Neural cell (in vitro differentiated cells): Measurements from ENCODE around the gene MDP1. TPM values are rescaled to one million over a fixed set of nuclear protein-coding genes. Genes with fewer than 3 reads are reported as not detected.

Source experiments
- H2AFZ ChIP-seq: fragments of 200-600, 300-800 bp; sonication (generic), shearing (Covaris generic); 2 replicates; pipeline ENCODE4 v1.6.0; 2014; ENCODE audit warnings: low read depth, mild to moderate bottlenecking, antibody characterized with exemption, low read length, moderate library complexity
- H3F3A ChIP-seq: fragments of 200-600 bp; shearing (Covaris generic); 2 replicates; pipeline ENCODE4 v1.6.1; 2016; ENCODE audit warnings: mild to moderate bottlenecking, moderate library complexity, mixed read lengths, antibody characterized with exemption, low read length; ENCODE audit not compliant: insufficient read depth, poor library complexity, severe bottlenecking
- H3K27ac ChIP-seq: fragments of 200-600, 300-800 bp; sonication (generic), shearing (Covaris generic); 2 replicates; pipeline ENCODE4 v1.5.1; 2014; ENCODE audit warnings: mild to moderate bottlenecking, low read length, moderate library complexity
- H3K27me3 ChIP-seq: fragments of 300-800, 200-600 bp; sonication (generic), shearing (Covaris generic); 2 replicates; pipeline ENCODE4 v1.6.0; 2014; ENCODE audit warnings: mild to moderate bottlenecking, low read depth, low read length, moderate library complexity; ENCODE audit not compliant: insufficient read depth
- H3K36me3 ChIP-seq: fragments of 300-800, 200-600 bp; sonication (generic), shearing (Covaris generic); 2 replicates; pipeline ENCODE4 v1.5.1; 2014; ENCODE audit warnings: mild to moderate bottlenecking, antibody characterized with exemption, low read length, moderate library complexity; ENCODE audit not compliant: insufficient read depth
- H3K4me2 ChIP-seq: fragments of 300-800, 200-600 bp; sonication (generic), shearing (Covaris generic); 2 replicates; pipeline ENCODE4 v1.6.0; 2014; ENCODE audit warnings: mild to moderate bottlenecking, low read length
- H3K4me3 ChIP-seq: fragments of 300-800, 200-600 bp; sonication (generic), shearing (Covaris generic); 2 replicates; pipeline ENCODE4 v1.5.1; 2014; ENCODE audit warnings: mild to moderate bottlenecking, low read length, moderate library complexity
- H3K79me2 ChIP-seq: fragments of 200-600 bp; shearing (Covaris generic); replicated peaks from 2 replicates; pipeline ENCODE4 v1.6.0; 2014; ENCODE audit warnings: mild to moderate bottlenecking, low read length, moderate library complexity; ENCODE audit not compliant: insufficient read depth
- H3K9ac ChIP-seq: fragments of 300-800, 200-600 bp; sonication (generic), shearing (Covaris generic); 2 replicates; pipeline ENCODE4 v1.6.1; 2016; ENCODE audit warnings: mild to moderate bottlenecking, low read length, mixed read lengths
- H3K9me2 ChIP-seq: fragments of 200-600 bp; shearing (Covaris generic); 2 replicates; pipeline ENCODE4 v1.6.1; 2016; ENCODE audit warnings: mild to moderate bottlenecking, low read length, mixed read lengths; ENCODE audit not compliant: insufficient read depth
- H3K9me3 ChIP-seq: fragments of 200-600, 300-800 bp; sonication (generic), shearing (Covaris generic); 2 replicates; pipeline ENCODE4 v1.6.1; 2016; ENCODE audit warnings: mild to moderate bottlenecking, mixed run types, low read length, moderate library complexity, mixed read lengths
- H4K20me1 ChIP-seq: fragments of 200-600 bp; shearing (Covaris generic); 2 replicates; pipeline ENCODE4 v1.6.1; 2016; ENCODE audit warnings: mild to moderate bottlenecking, mixed run types; ENCODE audit not compliant: insufficient read depth
- CTCF ChIP-seq: fragments of 450-650 bp; IDR thresholded peaks from 2 replicates; pipeline ENCODE4 v1.5.1; 2014; ENCODE audit warnings: antibody characterized with exemption, mild to moderate bottlenecking, moderate library complexity; ENCODE audit not compliant: poor library complexity, severe bottlenecking
- EP300 ChIP-seq: fragments of 450-650 bp; conservative IDR thresholded peaks from 2 replicates; pipeline ENCODE4 v1.6.1; 2014; ENCODE audit warnings: antibody characterized with exemption, mild to moderate bottlenecking, moderate library complexity; ENCODE audit not compliant: poor library complexity, severe bottlenecking
- EZH2 ChIP-seq: fragments of 200-600, 300-800 bp; shearing (Covaris generic), sonication (generic); IDR thresholded peaks from 2 replicates; pipeline ENCODE4 v1.6.1; 2014; ENCODE audit warnings: antibody characterized with exemption, low read length, borderline replicate concordance, mild to moderate bottlenecking; ENCODE audit not compliant: insufficient read depth, poor library complexity, severe bottlenecking
- MXI1 ChIP-seq: fragments of 450-650 bp; conservative IDR thresholded peaks from 2 replicates; pipeline ENCODE4 v1.6.1; 2014; ENCODE audit warnings: antibody characterized with exemption, mild to moderate bottlenecking; ENCODE audit not compliant: poor library complexity, severe bottlenecking
- POLR2AphosphoS5 ChIP-seq: IDR thresholded peaks from 2 replicates; pipeline ENCODE4 v1.6.1; 2012
- RAD21 ChIP-seq: fragments of 450-650 bp; conservative IDR thresholded peaks from 2 replicates; pipeline ENCODE4 v1.6.1; 2014; ENCODE audit warnings: antibody characterized with exemption, mild to moderate bottlenecking, moderate library complexity
- REST ChIP-seq: IDR thresholded peaks from 2 replicates; pipeline ENCODE4 v1.6.1; 2012; ENCODE audit warnings: borderline replicate concordance
- SMC3 ChIP-seq: fragments of 450-650 bp; conservative IDR thresholded peaks from 2 replicates; pipeline ENCODE4 v1.6.1; 2014; ENCODE audit warnings: antibody characterized with exemption, mild to moderate bottlenecking, moderate library complexity; ENCODE audit not compliant: poor library complexity
- TAF1 ChIP-seq: IDR thresholded peaks from 2 replicates; pipeline ENCODE4 v1.6.1; 2012; ENCODE audit warnings: low read depth
- polyA plus RNA-seq: library from polyadenylated mRNA; depleted of rRNA; stranded (reverse); fragments of >200 nt; gene quantifications from 2 replicates; pipeline ENCODE4 v1.2.3, GENCODE V29; 2014
- small RNA-seq, 3 experiments: library from RNA; depleted of rRNA; stranded (forward); fragments of <200 nt; gene quantifications; one replicate each; pipeline ENCODE3, GENCODE V24; 2012

Gene MDP1
- polyA plus RNA-seq, 1 donor from 2014 or later, result 94.2 TPM

GRCh38 chr14:24165785-24166184 lies 50.1 kb downstream of the MDP1 start:
- Histone ChIP-seq H3K9me2 (no peaks in the 10 kb centered on the region), H3K27me3 (no peaks in the 10 kb centered on the region), H3F3A (no peaks in the 10 kb centered on the region), H3K27ac (no peak overlapping the region), H3K9me3 (no peaks in the 10 kb centered on the region), H2AFZ (no peak overlapping the region), H3K36me3 (no peaks in the 10 kb centered on the region), H3K4me2 (no peak overlapping the region), H3K4me3 (no peak overlapping the region), H3K9ac (no peak overlapping the region), H4K20me1 (no peaks in the 10 kb centered on the region), H3K79me2 (no peaks in the 10 kb centered on the region)
- TF ChIP-seq POLR2AphosphoS5, result no peak
- TF ChIP-seq TAF1, result no peak
- TF ChIP-seq RAD21, result no peak
- TF ChIP-seq CTCF, result no peak
- TF ChIP-seq MXI1, result no peak
- no peak for TF ChIP-seq REST
- TF ChIP-seq EP300, result no peak
- no peak for TF ChIP-seq EZH2
- TF ChIP-seq SMC3, result no peak

- no peaks in the 10 kb centered on the region for H3K36me3 ChIP-seq
- H3F3A ChIP-seq, result no peaks in the 10 kb centered on the region
- no peaks in the 10 kb centered on the region for H3K9me2 ChIP-seq
- H3K9me3 ChIP-seq, result no peaks in the 10 kb centered on the region
- H2AFZ ChIP-seq, result no peak overlapping the region
- no peaks in the 10 kb centered on the region for H4K20me1 ChIP-seq
- H3K9ac ChIP-seq, result no peak overlapping the region
- no peak overlapping the region for H3K27ac ChIP-seq
- no peak overlapping the region for H3K4me3 ChIP-seq
- H3K79me2 ChIP-seq, result no peaks in the 10 kb centered on the region
- no peak overlapping the region for H3K4me2 ChIP-seq
- TF ChIP-seq MXI1, result no peak
- no peak for TF ChIP-seq POLR2AphosphoS5
- TF ChIP-seq REST, result no peak
- H3K27me3 ChIP-seq, result no peaks in the 10 kb centered on the region
Observed at GRCh38 chr14:24164518-24164991, 51.3 kb downstream of the MDP1 start.

Small RNAs within 50 kb of the gene (small RNA-seq; reads per million reads assigned to genes)
- gene AL136295.4 (0 reads per million in 3 experiments), gene CHMP4A (0 reads per million in 3 experiments), gene IPO4 (0 to 0.03 (median 0) reads per million in 3 experiments), gene IRF9 (0 reads per million in 3 experiments), gene MDP1 (0 to 0.77 (median 0) reads per million in 3 experiments)

Other genes starting within 250 kb of the MDP1 start
- gene DHRS4L2, start 227.1 kb downstream of the MDP1 start, polyA plus RNA-seq, result 1.9 and 3.0 TPM in 2 replicates
- gene CARMIL3, start 164.1 kb downstream of the MDP1 start, polyA plus RNA-seq, result 43.6 and 49.3 TPM in 2 replicates
- 2.3 and 4.1 TPM in 2 replicates for gene CPNE6, start 144.5 kb downstream of the MDP1 start, polyA plus RNA-seq
- 0.20 and 1.2 TPM in 2 replicates for gene PCK2, start 121.8 kb downstream of the MDP1 start, polyA plus RNA-seq
- gene DCAF11, start 101.3 kb downstream of the MDP1 start, polyA plus RNA-seq, result 74.5 and 106 TPM in 2 replicates
- 9.5 TPM in 2 replicates for gene NRL, start 101.1 kb downstream of the MDP1 start, polyA plus RNA-seq
- 0.62 and 0.88 TPM in 2 replicates for gene FITM1, start 85.4 kb downstream of the MDP1 start, polyA plus RNA-seq
- 39.5 and 55.8 TPM in 2 replicates for gene PSME1, start 79.9 kb downstream of the MDP1 start, polyA plus RNA-seq
- gene EMC9, start 74.5 kb downstream of the MDP1 start, polyA plus RNA-seq, result 45.1 and 54.6 TPM in 2 replicates
- 69.1 and 73.3 TPM in 2 replicates for gene PSME2, start 69.5 kb downstream of the MDP1 start, polyA plus RNA-seq
- 69.6 and 98.7 TPM in 2 replicates for gene RNF31, start 68.6 kb downstream of the MDP1 start, polyA plus RNA-seq
- 5.9 and 19.6 TPM in 2 replicates for gene IRF9, start 54.8 kb downstream of the MDP1 start, polyA plus RNA-seq
- 18.5 and 22.8 TPM in 2 replicates for gene REC8, start 44.0 kb downstream of the MDP1 start, polyA plus RNA-seq
- gene IPO4, start 27.2 kb downstream of the MDP1 start, polyA plus RNA-seq, result 9.2 and 13.4 TPM in 2 replicates
- gene TM9SF1, start 20.6 kb downstream of the MDP1 start, polyA plus RNA-seq, result 25.1 and 34.2 TPM in 2 replicates
- 0.17 TPM in 1 of 2 replicates, not detected in the other for gene TSSK4, start 10.4 kb downstream of the MDP1 start, polyA plus RNA-seq
- gene CHMP4A, start 2.6 kb downstream of the MDP1 start, polyA plus RNA-seq, result 55.3 and 67.6 TPM in 2 replicates
- gene NEDD8, start 16.3 kb upstream of the MDP1 start, polyA plus RNA-seq, result 406 and 431 TPM in 2 replicates
- 132 and 403 TPM in 2 replicates for gene GMPR2, start 16.9 kb upstream of the MDP1 start, polyA plus RNA-seq
- gene TINF2, start 26.6 kb upstream of the MDP1 start, polyA plus RNA-seq, result 103 and 120 TPM in 2 replicates
- 3.6 and 7.5 TPM in 2 replicates for gene TGM1, start 47.1 kb upstream of the MDP1 start, polyA plus RNA-seq
- 28.8 and 33.2 TPM in 2 replicates for gene RABGGTA, start 55.5 kb upstream of the MDP1 start, polyA plus RNA-seq
- 5.5 and 6.9 TPM in 2 replicates for gene DHRS1, start 83.7 kb upstream of the MDP1 start, polyA plus RNA-seq
- 13.0 and 19.5 TPM in 2 replicates for gene NOP9, start 83.8 kb upstream of the MDP1 start, polyA plus RNA-seq
- not detected in 2 replicates for gene CIDEB, start 91.9 kb upstream of the MDP1 start, polyA plus RNA-seq
- 3.4 and 5.0 TPM in 2 replicates for gene LTB4R2, start 94.1 kb upstream of the MDP1 start, polyA plus RNA-seq
- 4.3 and 5.2 TPM in 2 replicates for gene LTB4R, start 95.4 kb upstream of the MDP1 start, polyA plus RNA-seq
- gene ADCY4, start 119.0 kb upstream of the MDP1 start, polyA plus RNA-seq, result not detected in 2 replicates
- gene RIPK3, start 123.9 kb upstream of the MDP1 start, polyA plus RNA-seq, result not detected in 2 replicates
- gene NFATC4, start 152.1 kb upstream of the MDP1 start, polyA plus RNA-seq, result 0.22 and 0.48 TPM in 2 replicates
- 5.7 and 9.1 TPM in 2 replicates for gene NYNRIN, start 182.9 kb upstream of the MDP1 start, polyA plus RNA-seq
- gene CBLN3, start 213.6 kb upstream of the MDP1 start, polyA plus RNA-seq, result not detected in 2 replicates
- gene KHNYN, start 213.9 kb upstream of the MDP1 start, polyA plus RNA-seq, result 0.53 and 0.92 TPM in 2 replicates
- gene SDR39U1, start 226.7 kb upstream of the MDP1 start, polyA plus RNA-seq, result 142 and 173 TPM in 2 replicates